Measurements from ENCODE around the gene MSI2. TPM values are rescaled to one million over a fixed set of nuclear protein-coding genes. Genes with fewer than 3 reads are reported as not detected.

The MSI2 gene
- total RNA-seq, 4 donors from 2014 or later, result 9.9 to 18.5 (median 13.8) TPM

GRCh38 chr17:57264250-57264649, 7.9 kb downstream of the MSI2 start:
- intact Hi-C loops (cut with DNase I; ENCODE audit: low total_unique reads), result no loop called here
- TF ChIP-seq POLR2A (IDR thresholded peaks at IDR 0.05), result no peak
- TF ChIP-seq CTCF (IDR thresholded peaks at IDR 0.05), result no peak
- no peak for DNase-seq (ENCODE audit: low spot score in 2 of 2)
- no peak overlapping the region for H3K4me3 ChIP-seq (ENCODE audit: low read depth, poor library complexity, severe bottlenecking)
- 94 to 98% methylated on average over 5 of the region's 5 CpGs for WGBS, 2 donors

GRCh38 chr17:57264776-57265175, 8.5 kb downstream of the MSI2 start:
- intact Hi-C loops (cut with DNase I; ENCODE audit: low total_unique reads), result no loop called here
- TF ChIP-seq CTCF (IDR thresholded peaks at IDR 0.05), result no peak
- TF ChIP-seq POLR2A (IDR thresholded peaks at IDR 0.05), result no peak
- no peak overlapping the region for H3K4me3 ChIP-seq (ENCODE audit: low read depth, poor library complexity, severe bottlenecking)
- WGBS, 2 donors, result 70 to 78% methylated on average over 7 of the region's 7 CpGs
- no peak for DNase-seq (ENCODE audit: low spot score in 2 of 2)

GRCh38 chr17:57266902-57267311, 10.6 kb downstream of the MSI2 start:
- intact Hi-C loops (cut with DNase I; ENCODE audit: low total_unique reads), result no loop called here
- H3K4me3 ChIP-seq (ENCODE audit: low read depth, poor library complexity, severe bottlenecking), result no peak overlapping the region
- DNase-seq (ENCODE audit: low spot score in 2 of 2), result no peak
- 94 to 95% methylated on average over 14 of the region's 14 CpGs for WGBS, 2 donors
- no peak for TF ChIP-seq POLR2A (IDR thresholded peaks at IDR 0.05)
- no peak for TF ChIP-seq CTCF (IDR thresholded peaks at IDR 0.05)

GRCh38 chr17:57268181-57268580, 11.9 kb downstream of the MSI2 start:
- WGBS, 2 donors, result 96 to 97% methylated on average over 8 of the region's 8 CpGs
- intact Hi-C loops (cut with DNase I; ENCODE audit: low total_unique reads), result no loop called here

GRCh38 chr17:57269052-57269451, 12.7 kb downstream of the MSI2 start:
- DNase-seq (ENCODE audit: low spot score in 2 of 2), result no peak
- TF ChIP-seq CTCF (IDR thresholded peaks at IDR 0.05) (no peak), POLR2A (IDR thresholded peaks at IDR 0.05) (no peak)
- WGBS, 2 donors, result 91 to 97% methylated on average over 3 of the region's 3 CpGs
- H3K4me3 ChIP-seq (ENCODE audit: low read depth, poor library complexity, severe bottlenecking), result no peak overlapping the region
- intact Hi-C loops (cut with DNase I; ENCODE audit: low total_unique reads), result no loop called here

More at GRCh38 chr17:57268181-57268580, 11.9 kb downstream of the MSI2 start:
- H3K4me3 ChIP-seq (ENCODE audit: low read depth, poor library complexity, severe bottlenecking), result no peak overlapping the region
- no peak for DNase-seq (ENCODE audit: low spot score in 2 of 2)
- TF ChIP-seq CTCF (IDR thresholded peaks at IDR 0.05) (no peak), POLR2A (IDR thresholded peaks at IDR 0.05) (no peak)

- peak in 1 of 2 donors; percentile 52 for DNase-seq (ENCODE audit: low spot score in 2 of 2)
- no peak overlapping the region for H3K4me3 ChIP-seq (ENCODE audit: low read depth, poor library complexity, severe bottlenecking)
- no peak for TF ChIP-seq CTCF (IDR thresholded peaks at IDR 0.05)
- TF ChIP-seq POLR2A (IDR thresholded peaks at IDR 0.05), result no peak
- WGBS, 2 donors, result 93 to 97% methylated on average over 8 of the region's 8 CpGs
- intact Hi-C loops (cut with DNase I; ENCODE audit: low total_unique reads), result no loop called here
Observed at GRCh38 chr17:57269598-57270255, 13.4 kb downstream of the MSI2 start.
